Measurements from ENCODE around the gene RPL38. TPM values are rescaled to one million over a fixed set of nuclear protein-coding genes. Genes with fewer than 3 reads are reported as not detected.

Gene RPL38
- total RNA-seq, 1 donor, result 400 TPM

- H3K4me3 ChIP-seq (ENCODE audit: low read depth, low read length), result no peak overlapping the region
- TF ChIP-seq, protein P1, sequence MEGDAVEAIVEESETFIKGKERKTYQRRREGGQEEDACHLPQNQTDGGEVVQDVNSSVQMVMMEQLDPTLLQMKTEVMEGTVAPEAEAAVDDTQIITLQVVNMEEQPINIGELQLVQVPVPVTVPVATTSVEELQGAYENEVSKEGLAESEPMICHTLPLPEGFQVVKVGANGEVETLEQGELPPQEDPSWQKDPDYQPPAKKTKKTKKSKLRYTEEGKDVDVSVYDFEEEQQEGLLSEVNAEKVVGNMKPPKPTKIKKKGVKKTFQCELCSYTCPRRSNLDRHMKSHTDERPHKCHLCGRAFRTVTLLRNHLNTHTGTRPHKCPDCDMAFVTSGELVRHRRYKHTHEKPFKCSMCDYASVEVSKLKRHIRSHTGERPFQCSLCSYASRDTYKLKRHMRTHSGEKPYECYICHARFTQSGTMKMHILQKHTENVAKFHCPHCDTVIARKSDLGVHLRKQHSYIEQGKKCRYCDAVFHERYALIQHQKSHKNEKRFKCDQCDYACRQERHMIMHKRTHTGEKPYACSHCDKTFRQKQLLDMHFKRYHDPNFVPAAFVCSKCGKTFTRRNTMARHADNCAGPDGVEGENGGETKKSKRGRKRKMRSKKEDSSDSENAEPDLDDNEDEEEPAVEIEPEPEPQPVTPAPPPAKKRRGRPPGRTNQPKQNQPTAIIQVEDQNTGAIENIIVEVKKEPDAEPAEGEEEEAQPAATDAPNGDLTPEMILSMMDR (IDR thresholded peaks at IDR 0.05; ENCODE audit: insufficient read depth, low read length), result no peak
- peak; percentile 79 for DNase-seq (ENCODE audit: low read depth)
Observed at GRCh38 chr17:74239172-74239571, 35.7 kb downstream of the RPL38 start.

DNA sequence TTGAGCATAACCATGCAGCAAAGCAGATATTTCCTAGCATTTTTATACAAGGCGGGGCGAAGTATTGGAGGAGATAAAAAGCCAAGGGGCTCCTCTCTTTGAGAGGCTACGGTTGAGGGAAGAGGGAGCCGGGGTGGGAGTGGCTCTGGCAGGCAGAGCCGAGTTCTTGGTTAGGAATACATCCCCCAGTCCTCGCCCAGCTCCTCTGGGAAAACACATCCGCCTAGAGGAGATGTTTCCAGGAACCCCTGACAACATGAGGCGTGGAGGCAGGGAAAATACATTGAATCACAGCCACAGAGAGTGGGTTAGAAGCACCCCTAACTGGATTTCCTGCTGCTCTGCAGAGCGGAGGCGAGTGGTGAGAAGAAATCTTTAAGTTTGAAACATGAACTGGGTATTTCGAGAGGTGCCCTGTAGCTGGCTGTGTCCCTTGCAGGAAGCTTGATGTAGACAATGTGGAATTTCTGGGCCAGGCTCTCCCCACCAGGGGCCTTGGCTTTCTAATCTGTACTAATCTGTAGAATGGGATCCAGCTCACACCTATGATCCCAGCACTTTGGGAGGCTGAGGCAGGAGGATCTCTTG lies 37.2 kb downstream of the RPL38 start:
- peak; percentile 86 for DNase-seq (ENCODE audit: low read depth)
- TF ChIP-seq, protein P1 (IDR thresholded peaks at IDR 0.05; ENCODE audit: insufficient read depth, low read length), result no peak

DNA sequence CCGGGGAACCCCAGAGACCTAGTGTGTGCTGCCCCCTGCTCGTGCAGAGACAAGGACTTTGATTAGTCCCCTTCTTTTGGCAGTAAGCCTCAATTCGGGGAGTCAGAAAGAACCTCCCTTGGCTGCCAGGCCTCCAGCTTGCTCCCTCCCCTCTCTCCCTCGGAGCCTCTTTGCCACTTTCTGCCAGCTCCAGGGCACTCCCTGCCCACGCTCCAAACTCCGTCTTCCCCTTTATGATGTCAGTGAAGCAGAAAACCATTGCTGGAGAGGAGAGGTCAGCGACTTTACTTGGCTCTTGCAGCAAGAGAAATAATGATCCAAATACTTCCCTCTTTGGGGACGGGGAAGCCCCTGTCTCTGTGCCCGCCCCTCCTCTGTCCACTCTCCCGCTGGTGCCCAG lies 38.0 kb downstream of the RPL38 start:
- DNase-seq (ENCODE audit: low read depth), result peak; percentile 16

More for the DNA sequence above, 37.2 kb downstream of the RPL38 start:
- no peak overlapping the region for H3K4me3 ChIP-seq (ENCODE audit: low read depth, low read length)

DNA sequence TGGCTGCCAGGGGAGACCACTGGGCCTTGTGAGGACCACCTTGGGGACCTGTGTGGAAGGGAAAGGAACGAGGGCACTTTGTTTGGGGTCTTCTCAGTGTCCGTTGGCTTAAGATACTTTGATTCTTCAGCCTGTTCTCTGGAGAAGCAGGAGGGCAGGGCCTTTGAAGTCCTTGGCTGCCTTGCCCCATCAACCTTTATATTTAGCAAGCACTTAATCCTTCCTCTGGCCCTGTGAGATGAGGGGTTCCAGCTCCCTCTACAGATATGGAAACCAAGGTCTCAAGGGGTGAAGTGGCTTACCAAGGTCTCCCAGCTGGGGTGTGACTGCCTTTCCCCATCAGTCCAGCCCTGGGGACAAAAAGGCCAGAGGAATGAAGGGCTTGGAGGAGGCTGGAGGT lies 38.4 kb downstream of the RPL38 start:
- TF ChIP-seq, protein P1 (IDR thresholded peaks at IDR 0.05; ENCODE audit: insufficient read depth, low read length), result no peak
- no peak for DNase-seq (ENCODE audit: low read depth)
- no peak overlapping the region for H3K4me3 ChIP-seq (ENCODE audit: low read depth, low read length)

More for the DNA sequence above, 38.0 kb downstream of the RPL38 start:
- H3K4me3 ChIP-seq (ENCODE audit: low read depth, low read length), result no peak overlapping the region
- TF ChIP-seq, protein P1 (IDR thresholded peaks at IDR 0.05; ENCODE audit: insufficient read depth, low read length), result no peak

- TF ChIP-seq, protein P1 (IDR thresholded peaks at IDR 0.05; ENCODE audit: insufficient read depth, low read length), result no peak
- no peak overlapping the region for H3K4me3 ChIP-seq (ENCODE audit: low read depth, low read length)
- DNase-seq (ENCODE audit: low read depth), result no peak
Observed at GRCh38 chr17:74243013-74243755, 39.7 kb downstream of the RPL38 start.

GRCh38 chr17:74244128-74244527 lies 40.6 kb downstream of the RPL38 start:
- TF ChIP-seq, protein P1 (IDR thresholded peaks at IDR 0.05; ENCODE audit: insufficient read depth, low read length), result no peak
- no peak overlapping the region for H3K4me3 ChIP-seq (ENCODE audit: low read depth, low read length)
- no peak for DNase-seq (ENCODE audit: low read depth)
